NOMO-1 treated with dmso at 0.1 percent for 144 hours (cell line): ENCODE data around the gene RHOBTB3.
"Not testable (repeated sequence)": the region's sequence is repeated elsewhere in the genome, so short reads cannot be mapped to it uniquely, and the experiment has no call there.

Experiments used
- DNase-seq: peaks from one replicate; lab custom pipeline; 2025; ENCODE audit not compliant: unreplicated experiment; lab: John Stamatoyannopoulos, UW

Gene RHOBTB3, protein sequence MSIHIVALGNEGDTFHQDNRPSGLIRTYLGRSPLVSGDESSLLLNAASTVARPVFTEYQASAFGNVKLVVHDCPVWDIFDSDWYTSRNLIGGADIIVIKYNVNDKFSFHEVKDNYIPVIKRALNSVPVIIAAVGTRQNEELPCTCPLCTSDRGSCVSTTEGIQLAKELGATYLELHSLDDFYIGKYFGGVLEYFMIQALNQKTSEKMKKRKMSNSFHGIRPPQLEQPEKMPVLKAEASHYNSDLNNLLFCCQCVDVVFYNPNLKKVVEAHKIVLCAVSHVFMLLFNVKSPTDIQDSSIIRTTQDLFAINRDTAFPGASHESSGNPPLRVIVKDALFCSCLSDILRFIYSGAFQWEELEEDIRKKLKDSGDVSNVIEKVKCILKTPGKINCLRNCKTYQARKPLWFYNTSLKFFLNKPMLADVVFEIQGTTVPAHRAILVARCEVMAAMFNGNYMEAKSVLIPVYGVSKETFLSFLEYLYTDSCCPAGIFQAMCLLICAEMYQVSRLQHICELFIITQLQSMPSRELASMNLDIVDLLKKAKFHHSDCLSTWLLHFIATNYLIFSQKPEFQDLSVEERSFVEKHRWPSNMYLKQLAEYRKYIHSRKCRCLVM

DNA sequence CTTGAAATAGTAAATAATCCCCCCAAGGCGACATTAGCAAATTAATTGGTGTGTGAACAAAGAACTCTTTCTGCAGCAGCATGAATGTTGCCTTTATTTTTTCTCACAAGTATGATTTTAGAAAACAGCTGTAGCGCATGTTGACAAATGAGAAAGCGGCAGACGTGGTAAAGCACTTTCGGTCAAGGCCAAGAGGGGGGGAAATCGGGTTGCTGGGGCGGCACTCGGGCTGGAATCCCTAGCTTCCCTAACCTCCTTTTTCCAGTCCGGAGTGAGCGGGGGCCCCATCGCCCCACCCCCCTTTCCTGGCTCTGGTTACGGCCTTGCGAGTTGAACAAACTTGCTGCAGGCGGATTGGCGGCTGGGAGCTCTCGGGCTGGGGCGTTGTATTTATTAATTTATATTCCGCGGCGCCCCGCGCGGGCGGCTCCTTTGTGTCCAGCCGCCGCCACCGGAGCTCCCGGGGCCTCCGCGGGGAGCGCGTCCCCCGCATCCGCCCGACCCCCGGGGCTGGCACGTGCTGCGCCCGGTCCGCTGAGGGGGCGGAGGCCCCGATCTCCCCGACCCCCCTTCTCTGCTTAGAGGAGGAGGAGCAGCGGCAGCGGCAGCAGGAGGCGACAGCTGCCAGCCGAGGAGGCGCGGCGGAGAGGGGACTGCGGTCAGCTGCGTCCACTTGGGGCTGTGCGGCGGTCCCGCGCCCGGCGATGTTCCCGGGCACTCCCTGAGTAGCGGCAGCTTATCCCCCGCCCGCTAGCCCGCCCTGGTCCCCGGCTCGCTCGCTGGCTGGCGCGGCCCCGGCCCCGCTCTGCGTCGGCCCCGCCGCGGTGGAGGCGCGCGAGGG is at the start of gene RHOBTB3:
Gene RHOBTB3 (plus strand): TSS at position 607 of the 841 bp plus-strand sequence. CDS start 347 bp downstream, outside the sequence.
- DNase-seq = no peak

DNA sequence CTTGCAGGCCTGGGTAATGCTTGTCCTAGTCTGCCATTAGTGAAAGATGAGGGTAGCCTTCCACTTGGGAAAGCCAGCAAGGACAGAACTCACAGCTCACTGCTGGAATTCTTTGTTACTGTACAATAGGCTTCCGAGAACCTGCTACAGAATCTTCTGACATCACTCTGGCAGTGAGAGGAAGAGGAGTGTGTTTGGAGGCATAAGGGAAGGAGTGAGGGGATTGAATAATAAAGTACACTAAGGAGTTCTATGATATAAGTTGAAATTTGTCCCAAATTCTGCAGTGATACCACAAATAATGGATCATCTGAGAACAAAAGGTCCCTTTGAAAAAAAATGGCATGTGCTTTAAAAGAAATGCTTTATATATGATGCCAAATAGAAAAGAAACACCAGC is 48.2 kb upstream of the RHOBTB3 start, which contains the start of gene SPATA9:
Gene SPATA9 (minus strand): TSS at position 101 of the 400 bp plus-strand sequence. CDS start 137 bp downstream, outside the sequence.
- no peak for DNase-seq

DNA sequence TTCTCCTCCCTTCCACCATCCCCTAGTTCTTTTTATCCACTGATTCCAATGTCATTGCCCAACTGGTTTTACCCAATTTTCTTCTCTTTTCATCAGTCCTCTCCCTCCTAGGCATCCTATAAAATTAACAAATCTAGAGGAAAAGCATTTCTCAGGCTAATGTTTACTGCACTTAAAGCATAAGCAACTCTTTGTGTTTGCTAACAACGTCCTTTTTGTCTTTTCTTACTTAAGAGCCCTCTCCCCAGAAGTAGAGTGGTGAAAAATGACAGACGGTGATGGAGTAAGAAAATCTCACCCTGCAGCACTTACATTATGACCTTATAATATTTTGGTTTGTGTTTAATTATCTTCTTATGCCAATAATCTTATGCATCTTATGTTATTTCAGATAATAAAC is 46.8 kb upstream of the RHOBTB3 start:
- DNase-seq = no peak

DNA sequence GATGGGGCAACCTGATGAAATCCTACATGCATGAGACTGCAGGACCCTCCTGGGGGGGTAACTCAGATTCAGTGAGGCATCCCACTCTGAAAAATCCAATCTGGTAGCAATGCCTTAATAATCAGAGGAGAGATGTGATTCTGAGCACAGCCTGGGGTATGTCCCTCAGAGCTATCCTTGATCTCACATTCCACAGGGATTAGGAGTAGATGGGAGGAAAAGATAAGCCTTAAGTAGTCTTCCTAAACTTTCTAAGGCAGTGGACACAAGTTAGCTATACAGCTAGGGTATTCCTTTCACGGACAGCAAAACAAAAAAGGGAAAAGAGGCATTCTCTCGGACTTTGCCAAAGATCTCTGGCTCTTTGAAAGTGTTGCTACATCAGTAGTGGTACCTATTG is 44.5 kb upstream of the RHOBTB3 start:
- DNase-seq = no peak

DNA sequence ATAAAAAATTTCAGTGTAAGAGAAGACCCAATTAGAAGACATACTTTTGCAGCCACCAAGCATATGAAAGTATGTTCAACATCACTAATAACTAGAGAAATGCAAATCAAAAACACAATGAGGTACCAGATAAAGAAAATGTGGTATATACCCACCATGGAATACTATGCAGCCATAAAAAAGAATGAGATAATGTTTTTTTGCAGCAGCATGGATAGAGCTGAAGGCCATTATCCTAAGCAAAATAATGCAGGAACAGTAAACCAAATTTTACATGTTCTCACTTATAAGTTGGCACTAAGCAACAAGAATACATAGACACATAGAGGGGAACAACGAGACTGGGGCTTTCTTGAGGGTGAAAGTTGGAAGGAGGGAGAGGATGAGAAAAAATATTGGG is 41.5 kb upstream of the RHOBTB3 start:
- DNase-seq = no peak

DNA sequence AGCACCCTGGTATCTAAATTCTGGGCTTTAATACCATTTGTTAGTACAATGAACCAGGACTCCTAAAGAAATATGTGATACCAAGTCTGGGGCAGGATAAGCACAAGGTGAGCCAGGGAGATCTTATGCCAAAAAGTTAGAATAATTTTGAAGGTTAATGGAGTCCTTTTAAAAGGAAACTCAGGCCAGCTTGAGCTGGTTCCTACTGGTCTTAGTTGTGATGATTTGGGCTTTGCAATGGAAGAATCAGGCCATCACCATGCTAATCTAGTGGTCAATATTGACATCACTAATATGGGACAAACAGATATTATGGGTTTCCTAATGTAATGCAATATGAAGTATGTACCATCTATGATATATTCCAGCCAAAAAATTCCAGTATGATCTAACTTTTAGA is 40.8 kb upstream of the RHOBTB3 start:
- no peak for DNase-seq

DNA sequence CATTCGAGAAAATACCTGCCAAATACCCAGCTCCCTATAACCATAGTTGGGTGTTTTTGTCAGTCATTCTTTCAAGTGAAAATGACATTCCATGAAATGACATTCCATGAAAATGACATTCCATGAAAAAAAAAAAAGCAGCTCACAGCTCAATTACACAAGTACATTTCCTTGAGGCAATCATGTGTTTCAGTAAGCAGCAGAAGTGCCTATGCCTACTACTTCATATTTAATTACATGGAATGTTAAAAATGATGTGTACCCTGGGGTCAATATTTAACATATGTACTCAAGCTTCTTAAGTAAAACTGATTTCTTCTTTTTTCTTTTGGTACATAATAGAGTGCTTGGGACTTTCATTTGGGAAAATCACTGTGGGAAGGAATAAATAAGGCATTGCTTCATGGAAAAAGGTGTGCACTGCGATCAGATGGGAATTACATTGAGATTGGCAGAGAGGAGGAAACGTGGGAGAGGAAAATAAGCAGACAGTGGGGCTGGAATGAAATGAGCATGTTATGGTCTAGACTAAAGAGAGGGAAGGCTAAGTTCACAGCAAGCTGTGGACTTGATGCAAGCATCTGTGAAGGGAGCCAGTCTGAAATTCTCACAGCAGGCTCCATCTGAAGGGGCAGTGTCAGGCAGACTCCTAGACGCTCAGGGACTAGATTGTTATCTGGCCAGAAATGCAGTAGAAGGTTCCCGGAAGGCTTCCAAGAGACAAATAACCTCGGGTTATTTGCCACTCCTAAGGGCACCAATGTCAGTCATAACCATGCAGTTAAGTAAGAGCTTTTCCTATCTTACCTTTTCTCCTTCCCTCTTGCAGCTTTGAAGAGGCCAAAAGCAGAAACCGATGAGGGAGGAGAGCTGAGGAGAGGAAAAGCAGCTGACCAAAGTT is 33.1 kb upstream of the RHOBTB3 start:
- DNase-seq = no peak

DNA sequence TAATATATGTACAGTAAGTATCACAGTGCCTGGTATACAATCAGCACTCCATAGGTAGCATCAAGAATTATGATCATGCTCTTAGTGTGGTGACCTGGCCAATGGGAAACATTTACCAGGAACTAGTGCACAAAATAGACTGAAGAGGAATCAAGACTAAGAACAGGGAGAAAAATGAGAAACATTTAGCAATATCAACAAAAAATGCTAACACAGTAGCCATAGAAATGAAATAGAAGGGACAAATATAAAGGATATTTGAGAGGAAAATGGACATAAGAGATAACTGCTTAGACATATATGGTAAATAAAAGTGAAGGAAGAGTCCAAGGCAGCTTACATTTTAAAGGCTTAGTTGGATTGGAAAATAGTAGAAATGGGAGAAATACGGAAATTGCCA is 31.8 kb upstream of the RHOBTB3 start:
- DNase-seq = no peak

DNA sequence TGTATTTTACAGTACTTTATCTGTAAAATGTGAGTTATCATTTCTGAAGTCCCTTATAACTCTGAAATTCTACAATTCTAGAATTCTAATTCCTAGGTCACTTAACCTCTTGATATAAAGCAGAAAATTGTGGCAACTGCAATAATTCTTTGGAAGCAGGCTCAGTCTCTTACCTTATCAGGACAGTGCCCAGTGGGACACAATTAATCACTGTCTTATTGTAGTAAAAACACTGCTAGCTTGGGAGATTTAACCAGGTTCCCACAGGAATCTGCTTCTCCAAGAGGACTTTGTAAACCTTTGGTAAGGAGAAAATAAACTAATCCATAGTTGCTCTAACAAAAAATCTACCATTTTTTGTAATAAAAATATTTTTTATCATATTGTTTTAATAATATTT is 30.1 kb upstream of the RHOBTB3 start:
- no peak for DNase-seq

DNA sequence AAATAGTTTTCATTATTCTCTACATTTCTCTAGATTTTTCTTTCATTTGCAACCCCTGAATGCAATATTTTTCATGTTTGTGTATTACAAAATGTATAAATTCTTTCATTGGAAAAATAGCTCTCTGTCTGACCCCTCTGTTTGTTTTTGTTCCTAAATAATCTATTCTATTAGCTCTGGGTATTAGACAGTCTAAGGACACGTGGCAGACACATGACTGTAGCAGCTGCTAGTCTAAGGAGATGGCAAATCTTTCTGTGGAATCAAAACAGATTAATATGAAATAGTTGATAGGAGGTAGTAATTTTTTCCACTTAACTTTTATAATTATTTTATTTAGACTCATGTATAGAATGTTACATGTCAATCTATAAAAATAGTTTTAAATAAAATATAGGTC is 27.0 kb upstream of the RHOBTB3 start:
- DNase-seq = no peak

DNA sequence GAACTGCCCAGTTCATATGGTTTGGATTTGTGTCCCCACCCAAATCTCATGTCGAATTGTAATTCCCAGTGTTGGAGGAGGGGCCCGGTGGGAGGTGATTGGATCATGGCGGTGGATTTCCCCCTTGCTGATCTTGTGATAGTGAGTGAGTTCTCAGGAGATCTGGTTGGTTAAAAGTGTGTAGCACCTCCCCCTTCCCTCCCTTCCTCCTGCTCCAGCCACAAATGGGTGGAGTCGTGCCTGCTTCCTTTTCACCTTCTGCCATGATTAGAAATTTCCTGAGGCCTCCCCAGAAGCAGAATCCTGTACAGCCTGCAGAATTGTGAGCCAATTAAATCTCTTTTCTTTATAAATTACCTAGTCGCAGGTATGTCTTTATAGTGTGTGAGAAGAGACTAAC is 24.9 kb upstream of the RHOBTB3 start:
- not testable (repeated sequence) for DNase-seq

DNA sequence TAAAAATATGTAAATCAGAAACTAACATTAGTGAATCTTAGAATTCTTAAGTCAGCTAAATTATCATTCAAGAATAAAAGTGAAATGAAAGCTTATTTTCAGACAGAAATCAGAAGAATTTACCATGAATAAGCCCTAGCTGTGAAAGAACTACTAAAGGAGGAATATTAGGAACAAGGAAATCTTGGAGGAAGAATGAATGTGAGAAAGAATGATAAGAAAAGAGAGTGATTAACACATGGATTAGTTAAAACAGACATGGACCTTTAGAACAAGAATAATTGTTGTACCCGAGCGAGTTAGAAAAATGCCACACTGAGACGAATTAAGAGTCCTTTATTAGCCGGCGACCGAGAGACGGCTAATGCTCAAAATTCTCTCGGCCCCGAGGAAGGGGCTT is 24.1 kb upstream of the RHOBTB3 start:
- DNase-seq = no peak

DNA sequence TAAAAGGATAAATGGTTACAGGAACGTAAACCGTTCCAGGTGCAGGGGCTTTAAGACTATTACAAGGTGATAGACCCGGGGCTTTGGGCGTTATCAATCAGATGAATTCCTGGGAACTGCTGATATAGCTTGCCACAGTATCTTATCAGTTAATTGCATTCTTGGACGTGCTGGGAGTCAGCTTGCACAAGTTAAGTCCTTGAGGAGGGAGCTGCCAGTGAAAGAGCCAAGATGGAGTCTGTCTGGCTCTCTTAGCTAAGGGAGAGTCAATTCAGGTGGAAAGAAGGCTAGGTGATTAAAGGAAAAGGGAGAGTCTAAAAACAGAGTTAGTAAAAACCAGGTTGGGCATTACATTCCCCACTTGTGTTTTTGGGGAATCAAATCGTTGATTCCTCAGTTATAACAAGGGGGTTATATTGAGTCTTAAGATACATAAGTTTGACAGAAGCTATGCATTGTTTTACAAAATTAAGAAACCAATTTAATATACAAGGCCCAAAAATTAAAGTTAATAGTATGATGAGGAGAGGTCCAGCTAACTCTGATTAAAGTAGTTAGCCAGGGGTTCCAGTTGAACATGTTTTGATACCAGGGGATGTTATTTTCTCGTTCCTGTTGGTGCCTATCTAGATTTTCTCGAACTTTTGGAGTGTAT is 23.5 kb upstream of the RHOBTB3 start:
- DNase-seq = not testable (repeated sequence)

DNA sequence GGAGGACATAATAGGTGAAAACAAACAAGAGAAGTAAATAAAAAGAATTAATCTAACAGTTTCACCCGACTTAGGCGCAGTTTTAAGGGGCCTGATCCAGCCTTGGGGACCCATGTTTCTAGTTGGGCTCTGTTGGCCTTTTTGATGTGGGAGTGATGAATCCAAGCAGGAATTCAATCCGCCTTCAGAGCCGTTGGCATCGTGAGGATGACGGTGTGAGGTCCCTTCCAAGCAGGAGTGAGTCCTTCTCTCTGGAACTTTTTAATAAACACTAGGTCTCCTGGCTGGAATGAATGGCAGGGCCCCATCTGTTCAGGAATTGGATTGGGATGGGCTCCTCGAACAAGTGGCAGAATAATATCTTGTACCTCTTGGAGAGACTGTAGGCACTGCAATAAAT is 22.3 kb upstream of the RHOBTB3 start:
- no peak for DNase-seq

DNA sequence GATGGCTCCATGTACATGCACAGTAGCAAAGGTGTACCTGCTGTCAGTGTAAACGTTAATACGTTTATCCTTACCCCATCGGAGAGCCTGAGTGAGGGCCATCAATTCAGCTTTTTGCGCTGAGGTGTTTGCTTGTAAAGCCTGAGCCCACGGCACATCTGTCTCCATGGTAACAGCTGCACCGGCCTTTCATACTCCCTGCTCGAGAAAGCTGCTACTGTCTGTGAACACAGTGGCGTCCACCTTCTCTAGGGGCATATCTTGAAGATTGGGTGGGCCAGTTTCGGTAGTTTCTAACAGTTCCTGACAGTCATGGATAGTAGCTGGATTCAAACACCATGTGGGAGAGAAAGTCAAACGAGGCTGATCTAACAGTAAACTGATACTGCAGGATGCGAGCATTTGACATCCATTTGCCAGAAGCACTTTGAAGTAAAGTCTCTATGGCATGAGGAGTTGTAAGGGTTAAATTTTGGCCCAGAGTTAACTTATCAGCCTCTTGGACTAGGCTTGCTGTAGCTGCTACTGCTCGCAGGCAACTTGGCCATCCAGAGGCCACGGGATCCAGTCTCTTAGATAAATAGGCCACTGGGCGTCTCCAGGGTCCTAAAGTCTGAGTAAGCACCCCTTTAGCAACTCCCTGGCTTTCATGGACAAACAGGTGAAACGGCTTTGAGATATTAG is 21.0 kb upstream of the RHOBTB3 start:
- DNase-seq = no peak

DNA sequence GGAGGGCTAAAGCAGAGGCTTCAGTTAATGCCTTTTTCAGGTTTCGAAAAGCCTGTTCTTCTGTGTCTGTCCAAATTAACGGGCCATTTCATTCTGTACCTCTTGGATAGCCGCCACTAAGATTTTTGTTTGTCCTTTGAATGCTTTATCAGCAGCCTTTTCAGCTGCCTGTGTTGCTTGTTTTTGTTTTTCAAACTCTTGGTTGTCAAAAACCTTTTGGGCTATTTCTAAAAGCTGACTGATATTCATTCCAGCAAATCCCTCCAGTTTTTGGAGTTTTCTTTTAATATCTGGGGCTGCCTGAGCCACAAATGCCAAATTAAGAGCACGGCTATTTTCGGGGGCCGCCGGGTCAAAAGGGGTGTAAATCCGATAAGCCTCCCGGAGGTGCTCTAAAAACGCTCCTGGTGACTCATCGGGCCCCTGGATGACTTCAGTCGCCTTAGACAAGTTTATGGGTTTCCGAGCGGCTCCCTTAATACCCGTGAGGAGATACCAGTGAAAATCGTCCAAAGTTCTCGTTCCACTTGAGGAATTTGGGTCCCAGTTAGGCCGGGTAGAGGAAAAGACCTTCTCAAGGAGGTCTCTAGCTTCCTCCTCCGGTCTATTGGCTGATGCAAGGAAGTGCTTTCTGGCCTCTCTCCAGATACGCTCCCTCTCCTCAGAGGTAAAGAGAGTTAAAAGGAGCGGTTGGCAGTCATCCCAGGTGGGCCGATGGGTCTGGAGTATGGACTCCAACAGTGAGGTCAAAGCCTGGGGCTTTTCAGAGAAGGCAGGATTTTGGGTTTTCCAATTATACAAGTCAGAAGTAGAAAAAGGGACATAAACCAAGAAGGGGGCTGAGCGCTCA is 20.3 kb upstream of the RHOBTB3 start:
- DNase-seq = not testable (repeated sequence)

DNA sequence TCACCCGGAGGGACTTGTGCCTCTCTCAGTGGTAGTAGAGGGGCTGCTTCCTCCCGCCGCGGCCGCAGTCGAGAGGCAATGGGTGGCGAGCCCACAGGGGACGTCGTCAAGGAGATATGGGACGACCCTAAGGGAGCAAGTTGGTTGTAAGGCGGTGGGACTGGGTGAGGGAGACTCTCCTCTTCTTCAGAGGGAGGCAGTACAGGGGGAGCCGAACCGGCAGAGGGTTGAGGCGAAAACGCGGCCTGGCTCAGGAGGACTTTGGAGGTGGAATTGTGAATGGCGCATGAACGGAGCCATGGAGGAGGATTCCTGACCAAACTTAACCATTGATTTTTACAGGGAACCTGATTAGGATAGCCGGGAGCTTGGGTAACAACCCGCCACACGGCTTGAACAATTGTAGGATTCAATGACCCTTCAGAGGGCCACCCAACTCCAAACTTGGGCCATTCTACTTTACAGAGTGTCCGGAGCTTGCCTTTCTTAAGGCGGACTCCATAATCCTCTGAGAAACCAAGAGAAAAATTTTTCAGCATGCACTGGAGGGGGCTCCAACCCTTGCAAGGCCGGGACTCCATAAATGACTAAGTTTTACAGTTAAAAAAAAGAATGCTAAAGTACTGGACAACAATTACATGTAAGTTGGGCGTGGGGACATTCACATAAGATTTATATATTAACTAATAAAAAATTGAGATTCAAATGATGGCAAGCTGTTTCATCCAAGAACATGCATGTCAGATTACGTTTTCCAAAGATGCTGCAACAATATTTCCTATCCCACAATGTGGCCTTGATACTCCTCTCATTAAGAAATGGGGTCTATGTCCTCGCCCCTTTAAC is 19.4 kb upstream of the RHOBTB3 start:
- DNase-seq = no peak
